HepG2 (cell line): Measurements from ENCODE around the gene SNRPF. TPM values are rescaled to one million over a fixed set of nuclear protein-coding genes. Genes with fewer than 3 reads are reported as not detected.

Experiments
- ATAC-seq: fragments of 200-7000 bp; cut with Tn5 transposase; 3 replicates; pipeline ENCODE4 v1.9.1; 2020; ENCODE audit warnings: mild to moderate bottlenecking, moderate library complexity
- BruUV-seq: library from RNA; stranded (reverse); fragments of 400-500 nt; replicated peaks from 2 replicates; lab custom pipeline; 2021; lab: Mats Ljungman, UMichigan
- CTCF ChIA-PET: fragments of 300-600 bp; formaldehyde crosslinking; extraction: SDS; loops from one replicate; lab custom pipeline; 2021; ENCODE audit warnings: low total read pairs, inconsistent platforms, low intra/inter-chr PET ratio; lab: Yijun Ruan, JAX
- POLR2A ChIA-PET: fragments of 350-600 bp; sonication (Branson Sonifier 250); formaldehyde crosslinking; loops from one replicate; lab custom pipeline; 2020; ENCODE audit warnings: antibody characterized with exemption, inconsistent platforms; lab: Yijun Ruan, JAX
- DNase-seq: peaks from one replicate; pipeline ENCODE4 v3.0.0-alpha.2; 2015; ENCODE audit warnings: low spot score
- FAIRE-seq: peaks from 3 replicates; lab custom pipeline; 2011; peaks lifted over from hg19 to GRCh38; lab: Jason Lieb, UNC
- H2AFZ ChIP-seq: one replicate; pipeline ENCODE4 v1.6.1; 2011; ENCODE audit warnings: low read length, inconsistent platforms
- H3K27ac ChIP-seq: fragments of 300-600 bp; 3 replicates; pipeline ENCODE4 v1.8.0; 2011; ENCODE audit warnings: mixed run types, mild to moderate bottlenecking, mixed read lengths, low read length, inconsistent platforms; ENCODE audit not compliant: insufficient read depth; ENCODE audit errors: extremely low read length
- H3K27me3 ChIP-seq, 2 experiments: fragments of 200-600 bp in 1 of 2; 2 replicates in 1 of 2; 3 replicates in 1 of 2; pipeline versions ENCODE4 v1.6.0 to v1.8.0; 2011; ENCODE audit warnings: low read length in 2 of 2, mild to moderate bottlenecking in 2 of 2, moderate library complexity in 2 of 2, inconsistent platforms in 1 of 2; ENCODE audit not compliant: insufficient read depth in 2 of 2, control insufficient read depth in 1 of 2
- H3K36me3 ChIP-seq, 2 experiments: fragments of 200-600 bp in 1 of 2; replicated peaks in 1 of 2; 2 replicates in 1 of 2; 3 replicates in 1 of 2; pipeline versions ENCODE4 v1.5.1 to v1.8.0; 2011; ENCODE audit warnings: low read length in 2 of 2, inconsistent platforms in 1 of 2; ENCODE audit not compliant: insufficient read depth in 2 of 2, control insufficient read depth in 1 of 2
- H3K4me1 ChIP-seq: 2 replicates; pipeline ENCODE4 v1.5.1; 2012; ENCODE audit warnings: low read length, inconsistent platforms; ENCODE audit not compliant: insufficient read depth
- H3K4me2 ChIP-seq: 2 replicates; pipeline ENCODE4 v1.6.0; 2011; ENCODE audit warnings: low read depth, low read length, inconsistent platforms
- H3K4me3 ChIP-seq, 3 experiments: fragments of 200-600 bp in 1 of 3; sonication (generic), shearing (Covaris generic) in 1 of 3; replicated peaks in 1 of 3; 2 replicates each; pipeline ENCODE4 v1.5.1; 2011 to 2016; ENCODE audit warnings: low read length in 3 of 3, inconsistent platforms in 2 of 3, low read depth in 2 of 3, mild to moderate bottlenecking in 2 of 3, control low read depth in 1 of 3, mixed read lengths in 1 of 3; ENCODE audit not compliant: insufficient read depth in 1 of 3
- H3K79me2 ChIP-seq: one replicate; pipeline ENCODE4 v1.6.1; 2011; ENCODE audit warnings: low read length, inconsistent platforms; ENCODE audit not compliant: insufficient read depth
- H3K9ac ChIP-seq: 2 replicates; pipeline ENCODE4 v1.6.0; 2011; ENCODE audit warnings: mild to moderate bottlenecking, low read depth, low read length, inconsistent platforms; ENCODE audit not compliant: insufficient read depth
- H3K9me3 ChIP-seq: 2 replicates; pipeline ENCODE4 v1.5.1; 2012; ENCODE audit warnings: mild to moderate bottlenecking, low read length
- H4K20me1 ChIP-seq: 2 replicates; pipeline ENCODE4 v1.6.0; 2011; ENCODE audit warnings: inconsistent platforms, mild to moderate bottlenecking, low read length, moderate library complexity; ENCODE audit not compliant: insufficient read depth
- ATAD3A ChIP-seq: sonication (generic); formaldehyde crosslinking; IDR thresholded peaks from 2 replicates; pipeline ENCODE4 v1.4.0; 2020; ENCODE audit warnings: missing genetic modification reagents
- ELF1 ChIP-seq: sonication (generic); formaldehyde crosslinking; IDR thresholded peaks from 2 replicates; pipeline ENCODE4 v1.4.0; 2020; ENCODE audit warnings: missing genetic modification reagents
- MED13 ChIP-seq: sonication (generic); formaldehyde crosslinking; IDR thresholded peaks from 2 replicates; pipeline ENCODE4 v1.5.0; 2020; ENCODE audit warnings: missing genetic modification reagents
- MTF1 ChIP-seq: sonication (generic); formaldehyde crosslinking; IDR thresholded peaks from 2 replicates; pipeline ENCODE4 v1.5.0; 2020; ENCODE audit warnings: missing genetic modification reagents
- NR2C2 ChIP-seq: sonication (generic); formaldehyde crosslinking; IDR thresholded peaks from 2 replicates; pipeline ENCODE4 v1.4.0; 2020; ENCODE audit warnings: missing genetic modification reagents, mild to moderate bottlenecking, moderate library complexity, borderline replicate concordance
- SCMH1 ChIP-seq: sonication (generic); formaldehyde crosslinking; IDR thresholded peaks from 2 replicates; pipeline ENCODE4 v1.9.0; 2021; ENCODE audit warnings: missing genetic modification reagents, mild to moderate bottlenecking, borderline replicate concordance
- ZNF709 ChIP-seq: sonication (generic); formaldehyde crosslinking; IDR thresholded peaks from 2 replicates; pipeline ENCODE4 v1.5.0; 2020; ENCODE audit warnings: mild to moderate bottlenecking, missing genetic modification reagents
- ZNF816 ChIP-seq: sonication (generic); formaldehyde crosslinking; IDR thresholded peaks from 2 replicates; pipeline ENCODE4 v1.8.0; 2022; ENCODE audit warnings: missing genetic modification reagents, mild to moderate bottlenecking, borderline replicate concordance
- ZNF850 ChIP-seq: sonication (generic); formaldehyde crosslinking; conservative IDR thresholded peaks from 2 replicates; pipeline ENCODE4 v1.9.0; 2021; ENCODE audit warnings: mild to moderate bottlenecking, missing genetic modification reagents
- WGBS: methylation state at CpG from one replicate; pipeline ENCODE4 v1.1.6; 2017; ENCODE audit warnings: low lambda C conversion rate; 5-methylcytosine and 5-hydroxymethylcytosine counted together
- in situ Hi-C: cut with HindIII; loops from 2 replicates; pipeline ENCODE4 v1.10.0; 2017; ENCODE audit warnings: low pct_unique_long_range_greater_than_20kb; ENCODE audit not compliant: extremely low pct_ligation_motif_present
- intact Hi-C: fragments of 100-400 bp; cut with micrococcal nuclease; formaldehyde crosslinking; loops from one replicate; pipeline ENCODE4 v1.10.0; 2022; ENCODE audit not compliant: unreplicated experiment
- polyA plus RNA-seq, 8 experiments: library from polyadenylated mRNA; depleted of rRNA in 3 of 8; stranded (reverse) in 7 of 8; unstranded in 1 of 8; fragments of >200 nt; fragmentation: Illumina TruSeq in 4 of 8; extraction: Trizol in 4 of 8; gene quantifications; 2 replicates each; pipeline versions ENCODE4 v1.2.1 to v1.2.3, GENCODE V29; 2011 to 2016; ENCODE audit warnings: low read depth in 4 of 8, missing spikeins in 1 of 8, mixed read lengths in 1 of 8; ENCODE audit not compliant: insufficient read depth in 1 of 8
- total RNA-seq, 5 experiments: library from RNA; depleted of rRNA; stranded (reverse); fragments of >200 nt; fragmentation: Illumina TruSeq; extraction: Trizol; gene quantifications; 2 replicates each; pipeline ENCODE4 v1.2.3, GENCODE V29; 2016; ENCODE audit warnings: low read depth in 1 of 5
- TF ChIP-seq, protein P1 (sequence below): sonication (generic); formaldehyde crosslinking; IDR thresholded peaks from 2 replicates; pipeline ENCODE4 v1.5.1; 2020; ENCODE audit warnings: mild to moderate bottlenecking, missing genetic modification reagents
- TF ChIP-seq, protein P2 (sequence below): sonication (generic); formaldehyde crosslinking; IDR thresholded peaks from 2 replicates; pipeline ENCODE4 v1.8.0; 2022; ENCODE audit warnings: missing genetic modification reagents, low read depth, mild to moderate bottlenecking, borderline replicate concordance
- TF ChIP-seq, protein P3 (sequence below): sonication (generic); formaldehyde crosslinking; conservative IDR thresholded peaks from 2 replicates; pipeline ENCODE4 v1.4.0; 2020; ENCODE audit warnings: missing genetic modification reagents

SNRPF gene
- total and polyA plus RNA-seq, 2 of the 13 experiments (the other 11 are each of a cell fraction or from before 2014, with no cell fraction given) = 31.7 to 77.2 TPM

DNA sequence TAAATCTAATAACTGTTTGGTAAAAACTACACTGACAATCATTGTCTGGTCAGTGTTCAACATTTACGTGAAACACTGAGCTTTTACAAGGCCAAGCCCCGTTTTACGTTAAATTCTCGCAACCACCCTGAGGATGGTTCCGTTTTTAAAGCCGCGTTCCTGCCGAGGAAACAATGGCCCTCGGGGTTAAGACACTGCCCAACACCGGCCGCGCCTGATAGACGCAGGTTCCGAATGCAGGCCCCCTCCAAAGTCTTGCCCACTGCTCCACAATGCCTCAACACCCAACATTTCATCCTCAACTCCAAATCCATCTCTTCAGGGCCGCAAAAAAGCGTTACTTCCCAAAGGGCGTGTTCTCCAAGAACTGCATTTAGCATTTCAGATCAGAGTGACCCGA, 953 bp upstream of the SNRPF start:
- no TSS peak for BruUV-seq
- DNase-seq (no peak), FAIRE-seq (no peak), ATAC-seq (no peak)
- peaks cover 2 to 15% of the 10 kb centered on the region in 2 experiments for H3K36me3 ChIP-seq
- ChIA-PET POLR2A (no interaction called here), CTCF (no interaction called here)
- H3K27ac ChIP-seq = no peak overlapping the region
- TF ChIP-seq ZNF709 (CRISPR knock-in tag) = 0 out of 2 replicates have a peak, but pooled peaks have one; percentile 3
- TF ChIP-seq NR2C2 (CRISPR knock-in tag) = no peak
- H4K20me1 ChIP-seq = no peaks in the 10 kb centered on the region; the same call in none of the 2 replicates
- intact Hi-C loops = loop anchor here (5.0 kb wide), 1 partner anchor 140 kb away; the partner anchor contains the start of gene HAL
- peak overlapping the region; percentile 77 for H2AFZ ChIP-seq
- H3K4me2 ChIP-seq = peak overlapping the region; percentile 90
- H3K9ac ChIP-seq = no peak overlapping the region
- peaks cover 39% of the 10 kb centered on the region for H3K79me2 ChIP-seq
- H3K4me3 ChIP-seq = no peak overlapping the region; a peak in 1 of 6 replicates
- in situ Hi-C loops = no loop called here
- WGBS = 92% methylated on average over 18 of the region's 18 CpGs
- H3K9me3 ChIP-seq = no peaks in the 10 kb centered on the region
- H3K4me1 ChIP-seq = peaks cover 55% of the 10 kb centered on the region
- H3K27me3 ChIP-seq = no peaks in the 10 kb centered on the region; a peak in 2 of 5 replicates

DNA sequence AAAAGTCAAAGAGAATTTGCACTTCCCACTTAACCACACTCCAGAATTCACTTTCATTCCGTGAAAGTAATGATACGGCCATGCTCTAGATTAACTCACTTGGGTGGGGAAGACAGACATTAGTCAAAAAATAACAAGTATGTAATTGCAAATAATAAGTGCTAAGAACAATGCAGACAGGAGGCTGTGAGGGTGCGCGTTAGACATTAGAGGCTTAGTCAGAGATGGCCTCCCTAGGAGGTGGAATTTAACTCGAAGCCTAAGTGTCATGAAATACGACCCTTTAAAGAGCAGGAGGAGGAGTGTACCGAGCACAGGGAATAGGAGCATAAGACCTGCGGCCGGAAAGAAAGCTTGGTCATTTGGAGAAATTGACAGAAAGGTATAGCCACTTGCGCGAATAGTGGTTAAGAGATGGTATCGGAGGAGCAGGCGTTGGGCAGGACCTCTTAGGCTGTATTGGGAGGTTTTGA, 628 bp downstream of the SNRPF start:
- CTCF ChIA-PET = no interaction called here
- peak; percentile 33 for ATAC-seq
- POLR2A ChIA-PET = interaction anchor here (1.0 kb wide), 1 partner anchor 139 kb away, joined by 5 read pairs; no protein-coding TSS in a partner anchor
- Histone ChIP-seq H4K20me1 (peaks cover 4% of the 10 kb centered on the region), H3K36me3 (peaks cover 2 to 24% of the 10 kb centered on the region in 2 experiments), H3K4me3 (peak overlapping the region; percentile 84 to 87 (median 85)), H3K4me1 (peaks cover 65% of the 10 kb centered on the region), H3K27ac (peak overlapping the region; percentile 84), H3K79me2 (peaks cover 55% of the 10 kb centered on the region), H3K9me3 (no peaks in the 10 kb centered on the region), H2AFZ (no peak overlapping the region), H3K9ac (peak overlapping the region; percentile 90), H3K4me2 (peak overlapping the region; percentile 90), H3K27me3 (no peaks in the 10 kb centered on the region; a peak in 1 of 5 replicates)
- in situ Hi-C loops = no loop called here
- DNase-seq = peak; percentile 18
- no TSS peak for BruUV-seq
- intact Hi-C loops = loop anchor here (5.0 kb wide), 1 partner anchor 138 kb away; the partner anchor contains the start of gene HAL
- WGBS = 1% methylated on average over 13 of the region's 13 CpGs
- FAIRE-seq = peak; percentile 4
- TF ChIP-seq ZNF850 (CRISPR knock-in tag) (peak; percentile 63; the same call in 1 of the 2 replicates), ELF1 (CRISPR knock-in tag) (no peak), MED13 (no peak), SCMH1 (CRISPR knock-in tag) (no peak), ZNF816 (CRISPR knock-in tag) (peak; percentile 77; the same call in 1 of the 2 replicates), ATAD3A (no peak), NR2C2 (CRISPR knock-in tag) (no peak), MTF1 (CRISPR knock-in tag) (no peak)
- TF ChIP-seq, protein P1, sequence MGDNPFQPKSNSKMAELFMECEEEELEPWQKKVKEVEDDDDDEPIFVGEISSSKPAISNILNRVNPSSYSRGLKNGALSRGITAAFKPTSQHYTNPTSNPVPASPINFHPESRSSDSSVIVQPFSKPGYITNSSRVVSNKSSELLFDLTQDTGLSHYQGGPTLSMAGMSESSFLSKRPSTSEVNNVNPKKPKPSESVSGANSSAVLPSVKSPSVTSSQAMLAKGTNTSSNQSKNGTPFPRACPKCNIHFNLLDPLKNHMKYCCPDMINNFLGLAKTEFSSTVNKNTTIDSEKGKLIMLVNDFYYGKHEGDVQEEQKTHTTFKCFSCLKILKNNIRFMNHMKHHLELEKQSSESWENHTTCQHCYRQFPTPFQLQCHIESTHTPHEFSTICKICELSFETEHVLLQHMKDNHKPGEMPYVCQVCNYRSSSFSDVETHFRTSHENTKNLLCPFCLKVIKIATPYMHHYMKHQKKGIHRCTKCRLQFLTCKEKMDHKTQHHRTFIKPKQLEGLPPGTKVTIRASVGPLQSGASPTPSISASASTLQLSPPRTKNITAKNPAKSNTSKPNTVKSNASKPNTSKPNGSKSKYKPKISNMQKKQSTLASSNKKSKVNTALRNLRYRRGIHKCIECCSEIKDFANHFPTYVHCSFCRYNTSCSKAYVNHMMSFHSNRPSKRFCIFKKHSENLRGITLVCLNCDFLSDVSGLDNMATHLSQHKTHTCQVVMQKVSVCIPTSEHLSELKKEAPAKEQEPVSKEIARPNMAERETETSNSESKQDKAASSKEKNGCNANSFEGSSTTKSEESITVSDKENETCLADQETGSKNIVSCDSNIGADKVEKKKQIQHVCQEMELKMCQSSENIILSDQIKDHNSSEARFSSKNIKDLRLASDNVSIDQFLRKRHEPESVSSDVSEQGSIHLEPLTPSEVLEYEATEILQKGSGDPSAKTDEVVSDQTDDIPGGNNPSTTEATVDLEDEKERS (CRISPR knock-in tag) = peak; percentile 32; the same call in 1 of the 2 replicates
- TF ChIP-seq, protein P2, sequence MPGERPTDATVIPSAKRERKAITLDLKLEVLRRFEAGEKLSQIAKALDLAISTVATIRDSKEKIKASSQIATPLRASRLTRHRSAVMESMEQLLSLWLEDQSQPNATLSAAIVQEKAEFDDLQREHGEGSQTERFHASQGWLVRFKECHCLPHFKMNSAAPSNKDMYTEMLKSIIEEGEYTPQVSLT (CRISPR knock-in tag) = no peak
- TF ChIP-seq, protein P3, sequence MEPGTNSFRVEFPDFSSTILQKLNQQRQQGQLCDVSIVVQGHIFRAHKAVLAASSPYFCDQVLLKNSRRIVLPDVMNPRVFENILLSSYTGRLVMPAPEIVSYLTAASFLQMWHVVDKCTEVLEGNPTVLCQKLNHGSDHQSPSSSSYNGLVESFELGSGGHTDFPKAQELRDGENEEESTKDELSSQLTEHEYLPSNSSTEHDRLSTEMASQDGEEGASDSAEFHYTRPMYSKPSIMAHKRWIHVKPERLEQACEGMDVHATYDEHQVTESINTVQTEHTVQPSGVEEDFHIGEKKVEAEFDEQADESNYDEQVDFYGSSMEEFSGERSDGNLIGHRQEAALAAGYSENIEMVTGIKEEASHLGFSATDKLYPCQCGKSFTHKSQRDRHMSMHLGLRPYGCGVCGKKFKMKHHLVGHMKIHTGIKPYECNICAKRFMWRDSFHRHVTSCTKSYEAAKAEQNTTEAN (CRISPR knock-in tag) = 0 out of 2 replicates have a peak, but pooled peaks have one; percentile 11
